ENCODE measurements around the gene KIF18A.

DNA sequence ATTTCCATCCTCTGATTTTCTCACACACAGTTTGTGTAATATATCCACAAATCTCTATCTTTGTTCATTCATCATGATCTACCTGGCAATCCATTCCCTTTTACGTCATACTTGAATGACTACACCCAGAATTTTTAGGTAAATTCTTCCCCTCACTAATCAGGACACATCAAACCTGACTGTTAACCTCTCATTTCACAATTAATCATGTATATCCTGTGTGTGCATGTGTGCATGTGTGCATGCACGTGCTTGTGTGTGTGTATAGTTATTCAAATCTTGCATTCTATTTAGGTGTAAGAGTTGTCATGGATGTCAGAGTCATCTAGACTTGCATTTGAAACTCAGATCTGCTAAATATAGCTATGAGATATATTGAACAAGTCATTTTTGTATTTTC is 130.4 kb downstream of the KIF18A start:
- no peak for TF ChIP-seq CTCF (IDR thresholded peaks at IDR 0.05)
- no peak for TF ChIP-seq POLR2A (IDR thresholded peaks at IDR 0.05)

Data from sigmoid colon (tissue), 3 donors.